ENCODE measurements around the gene CLEC1A.
A peak's percentile ranks its signal among the peaks of the same experiment; 100 is the strongest.

CLEC1A gene

DNA sequence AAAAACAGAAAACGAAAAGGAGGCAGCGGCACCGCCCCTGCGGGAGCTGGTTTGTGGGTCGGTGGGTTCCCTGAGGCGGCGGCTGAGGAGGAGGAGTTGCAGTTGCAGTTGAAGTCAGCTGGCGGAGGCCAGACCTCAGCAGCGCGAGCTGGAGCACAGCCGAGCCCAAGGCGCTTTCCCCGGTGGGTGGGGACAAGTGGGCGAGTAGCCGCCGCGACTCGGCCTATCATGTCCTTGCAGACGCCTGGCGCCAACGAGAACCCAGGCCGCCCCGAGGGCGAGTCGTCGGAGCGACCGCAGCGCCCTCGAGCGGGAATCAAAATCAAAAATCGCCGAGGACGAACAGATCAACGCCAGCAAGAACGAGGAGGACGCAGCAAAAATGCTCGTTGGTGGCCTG lies 12.7 kb upstream of the CLEC1A start:
- CTCF ChIA-PET, result no interaction called here
- TF ChIP-seq, protein P1, sequence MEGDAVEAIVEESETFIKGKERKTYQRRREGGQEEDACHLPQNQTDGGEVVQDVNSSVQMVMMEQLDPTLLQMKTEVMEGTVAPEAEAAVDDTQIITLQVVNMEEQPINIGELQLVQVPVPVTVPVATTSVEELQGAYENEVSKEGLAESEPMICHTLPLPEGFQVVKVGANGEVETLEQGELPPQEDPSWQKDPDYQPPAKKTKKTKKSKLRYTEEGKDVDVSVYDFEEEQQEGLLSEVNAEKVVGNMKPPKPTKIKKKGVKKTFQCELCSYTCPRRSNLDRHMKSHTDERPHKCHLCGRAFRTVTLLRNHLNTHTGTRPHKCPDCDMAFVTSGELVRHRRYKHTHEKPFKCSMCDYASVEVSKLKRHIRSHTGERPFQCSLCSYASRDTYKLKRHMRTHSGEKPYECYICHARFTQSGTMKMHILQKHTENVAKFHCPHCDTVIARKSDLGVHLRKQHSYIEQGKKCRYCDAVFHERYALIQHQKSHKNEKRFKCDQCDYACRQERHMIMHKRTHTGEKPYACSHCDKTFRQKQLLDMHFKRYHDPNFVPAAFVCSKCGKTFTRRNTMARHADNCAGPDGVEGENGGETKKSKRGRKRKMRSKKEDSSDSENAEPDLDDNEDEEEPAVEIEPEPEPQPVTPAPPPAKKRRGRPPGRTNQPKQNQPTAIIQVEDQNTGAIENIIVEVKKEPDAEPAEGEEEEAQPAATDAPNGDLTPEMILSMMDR (IDR thresholded peaks at IDR 0.05; ENCODE audit: insufficient read depth, low read length, missing control alignments), result no peak
- H3K4me3 ChIP-seq (ENCODE audit: low read depth, low read length), result no peak overlapping the region
- POLR2A ChIA-PET, result no interaction called here
- no peak for DNase-seq (ENCODE audit: low read depth, low spot score)

DNA sequence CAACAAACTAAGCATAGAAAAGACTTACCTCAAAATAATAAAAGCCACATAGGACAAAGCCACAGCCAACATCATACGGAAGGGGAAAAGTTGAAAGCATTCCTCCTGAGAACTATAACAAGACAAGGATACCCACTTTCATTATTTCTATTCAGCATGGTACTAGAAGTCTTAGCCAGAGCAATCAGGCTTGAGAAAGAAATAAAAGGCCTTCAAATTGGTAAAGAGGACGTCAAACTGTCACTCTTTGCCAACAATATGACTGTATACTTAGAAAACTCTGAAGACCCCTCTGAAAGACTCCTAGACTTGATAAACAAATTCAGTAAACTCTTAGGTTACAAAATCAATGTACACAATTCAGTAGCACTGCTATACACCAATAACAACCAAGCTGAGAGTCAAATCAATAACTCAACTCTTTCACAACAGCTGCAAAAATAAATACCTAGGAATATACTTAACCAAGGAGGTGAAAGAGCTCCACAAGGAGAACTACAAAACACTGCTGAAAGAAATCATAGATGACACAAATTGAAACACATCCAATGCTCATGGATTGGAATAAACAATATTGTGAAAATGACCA lies 11.6 kb upstream of the CLEC1A start:
- TF ChIP-seq, protein P1 (IDR thresholded peaks at IDR 0.05; ENCODE audit: insufficient read depth, low read length, missing control alignments), result no peak
- ChIA-PET POLR2A (no interaction called here), CTCF (no interaction called here)
- no peak overlapping the region for H3K4me3 ChIP-seq (ENCODE audit: low read depth, low read length)
- no peak for DNase-seq (ENCODE audit: low read depth, low spot score)

DNA sequence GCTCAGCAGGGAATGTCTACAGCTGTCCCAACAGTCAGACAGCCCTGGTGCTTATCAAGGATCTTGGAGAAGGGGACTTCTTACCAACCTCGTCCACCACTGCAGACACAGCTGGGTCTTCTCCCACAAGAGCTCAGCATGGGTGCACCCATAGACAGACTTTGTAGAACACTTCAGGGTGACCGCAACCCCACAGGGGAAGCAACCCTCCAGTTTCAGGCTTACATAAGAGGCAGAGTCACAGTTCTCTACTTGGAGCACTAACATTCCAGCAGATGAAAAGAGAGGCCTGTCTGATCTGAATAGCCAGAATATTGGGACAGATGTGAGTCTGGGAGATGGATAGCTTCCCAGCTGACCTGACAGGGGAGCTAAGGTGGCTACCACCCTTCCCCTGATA lies 3.5 kb upstream of the CLEC1A start:
- H3K4me3 ChIP-seq (ENCODE audit: low read depth, low read length), result no peak overlapping the region
- POLR2A ChIA-PET, result no interaction called here
- CTCF ChIA-PET, result interaction anchor here (0.8 to 1.2 kb wide), 2 partner anchors 12 to 51 kb away, joined by 3 read pairs; no protein-coding TSS in a partner anchor
- TF ChIP-seq, protein P1 (IDR thresholded peaks at IDR 0.05; ENCODE audit: insufficient read depth, low read length, missing control alignments), result no peak
- DNase-seq (ENCODE audit: low read depth, low spot score), result no peak

DNA sequence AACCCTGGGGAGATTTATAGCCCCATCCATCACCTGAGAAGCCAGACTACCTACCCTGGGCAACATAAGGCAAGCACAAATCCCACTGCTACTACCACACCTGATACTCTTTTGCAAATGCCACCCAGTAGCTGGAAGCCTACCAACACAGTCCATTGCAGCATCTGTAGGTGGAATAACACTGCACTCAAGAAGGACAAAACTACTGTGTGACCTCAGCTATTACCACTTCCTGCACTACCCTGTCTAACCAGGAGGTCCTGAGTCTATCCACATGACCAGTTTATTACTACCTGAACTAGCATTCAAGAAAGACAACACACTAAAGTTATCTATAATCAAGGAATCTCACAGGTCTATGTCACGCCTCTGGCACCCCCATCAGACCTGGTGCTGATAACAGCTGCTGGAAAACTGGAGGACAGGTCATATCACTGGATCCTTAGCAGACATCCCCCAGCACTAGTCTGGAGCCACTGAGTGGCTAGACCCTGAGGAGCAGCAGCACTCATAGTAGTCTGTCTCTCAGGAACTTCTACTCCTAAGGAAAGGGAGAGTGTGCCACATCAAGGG lies 2.9 kb upstream of the CLEC1A start:
- TF ChIP-seq, protein P1 (IDR thresholded peaks at IDR 0.05; ENCODE audit: insufficient read depth, low read length, missing control alignments), result no peak
- ChIA-PET POLR2A (no interaction called here), CTCF (interaction anchor here (0.8 to 1.0 kb wide), 2 partner anchors 51 to 92 kb away, joined by 3 read pairs; no protein-coding TSS in a partner anchor)
- DNase-seq (ENCODE audit: low read depth, low spot score), result no peak
- no peak overlapping the region for H3K4me3 ChIP-seq (ENCODE audit: low read depth, low read length)

DNA sequence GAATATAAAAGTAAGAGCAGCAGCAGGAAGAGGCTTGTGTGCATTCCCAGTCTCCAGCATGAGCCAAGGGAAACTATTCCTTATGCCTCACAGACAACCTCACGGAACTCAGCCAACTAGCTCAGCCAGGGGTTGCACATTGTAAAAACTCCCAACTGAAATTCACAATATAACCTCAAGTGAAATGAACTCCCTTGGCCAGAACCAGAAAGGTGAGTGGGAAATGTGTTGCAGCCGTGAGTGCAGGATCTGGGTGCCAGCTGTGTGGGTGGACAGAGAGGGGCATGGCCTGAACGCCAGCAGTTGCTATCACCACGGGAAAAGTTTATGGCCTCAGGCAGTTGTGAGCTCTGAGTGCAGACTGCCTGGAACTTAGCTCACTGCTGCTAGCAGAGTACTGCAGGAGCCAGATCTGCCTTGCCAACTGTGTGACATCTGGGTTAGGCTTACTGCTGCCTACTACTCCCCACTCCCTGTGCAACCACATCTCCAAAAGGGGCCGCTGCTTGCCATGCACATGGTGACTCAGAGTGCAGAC lies 2.3 kb upstream of the CLEC1A start:
- CTCF ChIA-PET, result interaction anchor here (0.7 to 1.0 kb wide), 3 partner anchors 23 to 102 kb away, joined by 3 read pairs; no protein-coding TSS in a partner anchor
- POLR2A ChIA-PET, result no interaction called here
- TF ChIP-seq, protein P1 (IDR thresholded peaks at IDR 0.05; ENCODE audit: insufficient read depth, low read length, missing control alignments), result no peak
- H3K4me3 ChIP-seq (ENCODE audit: low read depth, low read length), result peak overlapping the region; percentile 10; the same call in 1 of the 2 replicates
- peak; percentile 16 for DNase-seq (ENCODE audit: low read depth, low spot score)

DNA sequence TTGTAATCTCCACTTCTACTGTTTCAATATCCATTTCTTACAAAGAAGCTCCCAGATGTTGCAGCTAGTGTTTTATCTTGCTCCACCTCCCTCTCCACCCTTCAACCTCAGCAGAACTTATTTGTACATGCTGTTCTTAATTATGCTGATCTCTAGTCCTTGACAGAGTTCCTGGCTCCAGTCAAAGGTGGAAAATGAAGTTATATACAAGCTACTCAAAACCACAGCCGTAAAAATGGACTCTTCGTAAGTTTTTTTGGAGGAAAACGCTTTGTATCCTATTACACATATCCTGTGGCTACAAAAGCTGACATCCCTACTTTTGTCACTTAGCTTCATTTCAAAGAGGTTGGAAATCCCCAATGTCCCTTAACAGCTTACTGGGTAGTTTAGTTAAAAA lies 1.3 kb downstream of the CLEC1A start:
- CTCF ChIA-PET, result no interaction called here
- TF ChIP-seq, protein P1 (IDR thresholded peaks at IDR 0.05; ENCODE audit: insufficient read depth, low read length, missing control alignments), result no peak
- no peak overlapping the region for H3K4me3 ChIP-seq (ENCODE audit: low read depth, low read length)
- POLR2A ChIA-PET, result no interaction called here
- no peak for DNase-seq (ENCODE audit: low read depth, low spot score)
